GM12878 (cell line): ENCODE results near the gene CFAP299. TPM values are rescaled to one million over a fixed set of nuclear protein-coding genes. Genes with fewer than 3 reads are reported as not detected.

Experiments used
- ATAC-seq: fragments of 200-7000 bp; cut with Tn5 transposase; 3 replicates; pipeline ENCODE4 v1.9.1; 2020; ENCODE audit warnings: mild to moderate bottlenecking, moderate library complexity
- BruUV-seq: library from RNA; stranded (reverse); fragments of 400-500 nt; replicated peaks from 2 replicates; lab custom pipeline; 2021; lab: Mats Ljungman, UMichigan
- CTCF ChIA-PET: fragments of 300-600 bp; sonication (Branson Sonifier 250); formaldehyde crosslinking; extraction: SDS; loops from one replicate; lab custom pipeline; 2021; ENCODE audit warnings: inconsistent platforms; lab: Yijun Ruan, JAX
- POLR2A ChIA-PET: fragments of 350-600 bp; formaldehyde crosslinking; extraction: SDS; loops from one replicate; lab custom pipeline; 2021; ENCODE audit warnings: inconsistent platforms; lab: Charles Lee
- RAD21 ChIA-PET: fragments of 300-600 bp; sonication (Branson Sonifier 250); formaldehyde crosslinking; loops from one replicate; lab custom pipeline; 2023; ENCODE audit warnings: antibody characterized with exemption; ENCODE audit not compliant: unreplicated experiment; lab: Charles Lee
- SMC1A ChIA-PET: fragments of 300-600 bp; sonication (Branson Sonifier 250); formaldehyde crosslinking; loops from one replicate; lab custom pipeline; 2023; ENCODE audit not compliant: unreplicated experiment, uncharacterized antibody; lab: Charles Lee
- DNase-seq: peaks from one replicate; pipeline ENCODE4 v3.0.0-alpha.2; 2011; ENCODE audit warnings: low read depth, low spot score
- FAIRE-seq: peaks from 3 replicates; lab custom pipeline; 2011; peaks lifted over from hg19 to GRCh38; lab: Jason Lieb, UNC
- H2AFZ ChIP-seq: 2 replicates; pipeline ENCODE4 v1.6.0; 2011; ENCODE audit warnings: low read depth, low read length, control low read depth; ENCODE audit not compliant: control insufficient read depth
- H3K27ac ChIP-seq: 2 replicates; pipeline ENCODE4 v1.5.1; 2011; ENCODE audit warnings: control low read depth; ENCODE audit not compliant: control insufficient read depth, insufficient read depth
- H3K27me3 ChIP-seq, 2 experiments: replicated peaks in 1 of 2; 2 replicates each; pipeline versions ENCODE4 v1.6.0 to v1.6.1; 2011; ENCODE audit warnings: low read length in 1 of 2; ENCODE audit not compliant: control insufficient read depth in 2 of 2, insufficient read depth in 2 of 2
- H3K36me3 ChIP-seq, 2 experiments: 2 replicates each; pipeline ENCODE4 v1.5.1; 2011; ENCODE audit warnings: low read length in 1 of 2; ENCODE audit not compliant: control insufficient read depth in 2 of 2, insufficient read depth in 2 of 2
- H3K4me1 ChIP-seq: 2 replicates; pipeline ENCODE4 v1.6.1; 2011; ENCODE audit warnings: mild to moderate bottlenecking, low read length, moderate library complexity, mixed read lengths; ENCODE audit not compliant: control insufficient read depth, insufficient read depth
- H3K4me2 ChIP-seq: 2 replicates; pipeline ENCODE4 v1.6.0; 2011; ENCODE audit warnings: control low read depth; ENCODE audit not compliant: control insufficient read depth, insufficient read depth
- H3K4me3 ChIP-seq: fragments of 200-600 bp; sonication (generic); 2 replicates; pipeline ENCODE4 v1.5.1; 2016
- H3K79me2 ChIP-seq: 2 replicates; pipeline ENCODE4 v1.6.0; 2011; ENCODE audit warnings: low read length; ENCODE audit not compliant: control insufficient read depth, insufficient read depth
- H3K9ac ChIP-seq: 2 replicates; pipeline ENCODE4 v1.8.0; 2011; ENCODE audit warnings: low read length, control low read depth, mixed read lengths; ENCODE audit not compliant: control insufficient read depth, insufficient read depth
- H3K9me3 ChIP-seq: replicated peaks from 3 replicates; pipeline ENCODE4 v1.5.1; 2011; ENCODE audit warnings: mild to moderate bottlenecking, low read length; ENCODE audit not compliant: control insufficient read depth, insufficient read depth
- H4K20me1 ChIP-seq: 2 replicates; pipeline ENCODE4 v1.6.0; 2011; ENCODE audit not compliant: control insufficient read depth, insufficient read depth
- ATF7 ChIP-seq: fragments of 450-650 bp; IDR thresholded peaks from 2 replicates; pipeline ENCODE4 v1.6.1; 2016; ENCODE audit warnings: low read depth, mild to moderate bottlenecking
- BRCA1 ChIP-seq: IDR thresholded peaks from 2 replicates; pipeline ENCODE4 v1.6.1; 2011; ENCODE audit warnings: low read depth, low read length, improper control_type of control experiment
- EZH2 ChIP-seq: IDR thresholded peaks from 2 replicates; pipeline ENCODE4 v1.6.1; 2012; ENCODE audit warnings: low read depth, mild to moderate bottlenecking, control low read depth, inconsistent platforms, low read length, borderline replicate concordance; ENCODE audit not compliant: control insufficient read depth
- HDAC6 ChIP-seq: fragments of 200-600 bp; sonication (generic); IDR thresholded peaks from one replicate; pipeline ENCODE4 v1.8.0; 2017; ENCODE audit warnings: antibody characterized with exemption; ENCODE audit not compliant: unreplicated experiment
- NFYA ChIP-seq: IDR thresholded peaks from 2 replicates; pipeline ENCODE4 v1.6.1; 2011; ENCODE audit warnings: low read depth, mild to moderate bottlenecking, low read length, improper control_type of control experiment, borderline replicate concordance
- NR2C2 ChIP-seq: IDR thresholded peaks from 2 replicates; pipeline ENCODE4 v1.6.1; 2011; ENCODE audit warnings: borderline replicate concordance, low read depth; ENCODE audit not compliant: control insufficient read depth, insufficient read length
- NR2F1 ChIP-seq: fragments of 450-650 bp; conservative IDR thresholded peaks from 2 replicates; pipeline ENCODE4 v1.6.1; 2017; ENCODE audit warnings: mild to moderate bottlenecking
- POLR2A ChIP-seq: IDR thresholded peaks from 2 replicates; pipeline ENCODE4 v1.6.1; 2011; ENCODE audit warnings: low read depth, mild to moderate bottlenecking, low read length
- RB1 ChIP-seq: fragments of 450-650 bp; formaldehyde crosslinking; IDR thresholded peaks from 2 replicates; pipeline ENCODE4 v1.6.1; 2017; ENCODE audit warnings: mild to moderate bottlenecking, borderline replicate concordance
- RCOR1 ChIP-seq: conservative IDR thresholded peaks from 2 replicates; pipeline ENCODE4 v1.6.1; 2012; ENCODE audit warnings: low read depth, low read length, improper control_type of control experiment
- SREBF1 ChIP-seq: IDR thresholded peaks from 2 replicates; pipeline ENCODE4 v1.6.1; 2012; ENCODE audit warnings: mild to moderate bottlenecking, low read length
- SUPT20H ChIP-seq: IDR thresholded peaks from 2 replicates; pipeline ENCODE4 v1.6.1; 2011; ENCODE audit warnings: low read depth, mild to moderate bottlenecking, low read length, moderate library complexity, borderline replicate concordance; ENCODE audit not compliant: control insufficient read depth
- WGBS: methylation state at CpG from one replicate; pipeline ENCODE4 v1.1.6; 2016; ENCODE audit warnings: low lambda C conversion rate; ENCODE audit not compliant: insufficient replicate concordance, insufficient coverage; ENCODE audit errors: missing lambda C conversion rate; 5-methylcytosine and 5-hydroxymethylcytosine counted together
- in situ Hi-C: fragments of 300-500 bp; cut with MboI; formaldehyde crosslinking; loops from 9 replicates; pipeline ENCODE4 v1.14.3; 2018; ENCODE audit warnings: mixed read lengths
- intact Hi-C: fragments of 100-400 bp; cut with micrococcal nuclease; formaldehyde crosslinking; loops from one replicate; pipeline ENCODE4 v1.14.2; 2022; ENCODE audit not compliant: unreplicated experiment
- polyA plus RNA-seq, 11 experiments: library from polyadenylated mRNA; depleted of rRNA in 4 of 11; unstranded in 6 of 11; stranded (reverse) in 5 of 11; fragments of >200 nt; fragmentation: Nextera tagmentation in 4 of 11; fragmentation: Illumina TruSeq in 1 of 11; extraction: Ambion mirVana in 4 of 11; extraction: Trizol in 1 of 11; gene quantifications; 1 replicate in 1 of 11; 2 replicates in 10 of 11; pipeline versions ENCODE4 v1.2.1 to v1.2.3, GENCODE V29; 2011 to 2016; ENCODE audit warnings: inconsistent platforms in 2 of 11, missing spikeins in 2 of 11, low read depth in 1 of 11
- total RNA-seq, 4 experiments: library from RNA; depleted of rRNA in 3 of 4; stranded (reverse); fragments of >200 nt in 3 of 4; fragmentation: Illumina TruSeq in 1 of 4; extraction: Trizol in 1 of 4; gene quantifications; 2 replicates each; pipeline versions ENCODE4 v1.2.1 to v1.2.3, GENCODE V29; 2013 to 2021

CFAP299 gene
- total and polyA plus RNA-seq, 10 of the 15 experiments (the other 5 are each of a cell fraction or from before 2014, with no cell fraction given) = 0.06 to 0.34 TPM; not detected in 8

GRCh38 chr4:80587871-80588385 is 252.4 kb downstream of the CFAP299 start:
- no peaks in the 10 kb centered on the region for H4K20me1 ChIP-seq
- ChIA-PET RAD21 (no interaction called here), CTCF (interaction anchor here (0.7 to 1.0 kb wide), 2 partner anchors 225 to 468 kb away, joined by 3 read pairs; no protein-coding TSS in a partner anchor), SMC1A (interaction anchor here (0.9 to 2.4 kb wide), 6 partner anchors 18 to 465 kb away, joined by 3 to 9 read pairs (median 4); no protein-coding TSS in a partner anchor), POLR2A (interaction anchor here (0.6 kb wide), 1 partner anchor 17 kb away, joined by 3 read pairs; no protein-coding TSS in a partner anchor)
- no TSS peak for BruUV-seq
- no peaks in the 10 kb centered on the region for H3K79me2 ChIP-seq
- ATAC-seq (no peak), DNase-seq (no peak), FAIRE-seq (no peak)
- TF ChIP-seq SUPT20H (no peak), RCOR1 (no peak), HDAC6 (no peak), NR2F1 (no peak), POLR2A (no peak), SREBF1 (no peak), BRCA1 (no peak), RB1 (no peak), ATF7 (no peak), NFYA (no peak), EZH2 (no peak), NR2C2 (no peak)
- H3K4me2 ChIP-seq = no peak overlapping the region
- no peaks in the 10 kb centered on the region for H3K4me1 ChIP-seq
- H3K4me3 ChIP-seq = no peak overlapping the region
- H3K9me3 ChIP-seq = no peaks in the 10 kb centered on the region
- in situ Hi-C loops (no loop called here), intact Hi-C loops (no loop called here)
- WGBS = 27% methylated on average over 2 of the region's 2 CpGs
- H2AFZ ChIP-seq = no peak overlapping the region; the same call in 1 of the 2 replicates
- H3K9ac ChIP-seq = no peak overlapping the region
- no peaks in the 10 kb centered on the region for H3K36me3 ChIP-seq
- no peak overlapping the region for H3K27ac ChIP-seq
- no peaks in the 10 kb centered on the region for H3K27me3 ChIP-seq
